OCI-LY7 (cell line): Measurements from ENCODE around the gene GTF2H2.
"Not testable (repeated sequence)": the region's sequence is repeated elsewhere in the genome, so short reads cannot be mapped to it uniquely, and the experiment has no call there.

Experiments
- CTCF ChIP-seq: fragments of 200-600 bp; sonication (generic); conservative IDR thresholded peaks from 2 replicates; pipeline ENCODE4 v1.5.1; 2014; ENCODE audit warnings: mild to moderate bottlenecking, antibody characterized with exemption, low read length, moderate library complexity, mixed read lengths
- EZH2phosphoT487 ChIP-seq: fragments of 200-600 bp; sonication (generic); IDR thresholded peaks from 2 replicates; pipeline ENCODE4 v1.6.1; 2018; ENCODE audit warnings: low read depth, borderline replicate concordance, mild to moderate bottlenecking, mixed run types, antibody characterized with exemption, low read length, moderate library complexity, mixed read lengths

- TF ChIP-seq CTCF, EZH2phosphoT487: not testable (repeated sequence)
Observed at GRCh38 chr5:71086145-71086544, 18.7 kb upstream of the GTF2H2 start.
